Measurements from ENCODE around the gene TBC1D14.
A peak's percentile ranks its signal among the peaks of the same experiment; 100 is the strongest.

TBC1D14 gene

GRCh38 chr4:7063362-7063761 lies 153.7 kb downstream of the TBC1D14 start:
- Histone ChIP-seq H3K27ac (ENCODE audit: low read length) (no peak overlapping the region), H4K20me1 (ENCODE audit: insufficient read depth, low read length) (peaks cover 46% of the 10 kb centered on the region), H3K4me1 (ENCODE audit: low read length) (peaks cover 24% of the 10 kb centered on the region), H3K4me3 (ENCODE audit: low read length) (no peak overlapping the region), H3K27me3 (ENCODE audit: low read depth, low read length) (no peaks in the 10 kb centered on the region), H3K79me2 (ENCODE audit: low read length) (peaks cover 61% of the 10 kb centered on the region), H3K4me2 (ENCODE audit: low read length) (no peak overlapping the region), H2AFZ (ENCODE audit: low read depth, low read length) (no peak overlapping the region), H3K9me3 (ENCODE audit: insufficient read depth, low read length) (no peaks in the 10 kb centered on the region), H3K9ac (ENCODE audit: low read length) (no peak overlapping the region), H3K36me3 (replicated peaks; ENCODE audit: low read depth, low read length) (peaks cover 69% of the 10 kb centered on the region)
- TF ChIP-seq EZH2phosphoT487 (IDR thresholded peaks at IDR 0.05; ENCODE audit: low read depth) = no peak
- no peak for TF ChIP-seq CTCF (IDR thresholded peaks at IDR 0.05; ENCODE audit: low read depth, low read length)

- Histone ChIP-seq H2AFZ (ENCODE audit: low read depth, low read length) (no peak overlapping the region), H3K4me1 (ENCODE audit: low read length) (peaks cover 17% of the 10 kb centered on the region), H3K9me3 (ENCODE audit: insufficient read depth, low read length) (no peaks in the 10 kb centered on the region), H4K20me1 (ENCODE audit: insufficient read depth, low read length) (peaks cover 33% of the 10 kb centered on the region), H3K27me3 (ENCODE audit: low read depth, low read length) (no peaks in the 10 kb centered on the region), H3K4me3 (ENCODE audit: low read length) (0 out of 2 replicates have a peak overlapping the region, but pooled peaks have one; percentile 93), H3K9ac (ENCODE audit: low read length) (no peak overlapping the region), H3K36me3 (replicated peaks; ENCODE audit: low read depth, low read length) (peaks cover 46% of the 10 kb centered on the region), H3K27ac (ENCODE audit: low read length) (no peak overlapping the region), H3K79me2 (ENCODE audit: low read length) (peaks cover 50% of the 10 kb centered on the region), H3K4me2 (ENCODE audit: low read length) (peak overlapping the region; percentile 93)
- TF ChIP-seq CTCF (IDR thresholded peaks at IDR 0.05; ENCODE audit: low read depth, low read length) (no peak), EZH2phosphoT487 (IDR thresholded peaks at IDR 0.05; ENCODE audit: low read depth) (no peak)
Observed at GRCh38 chr4:7066006-7066405, 156.4 kb downstream of the TBC1D14 start.

- peaks cover 33% of the 10 kb centered on the region for H4K20me1 ChIP-seq (ENCODE audit: insufficient read depth, low read length)
- peaks cover 50% of the 10 kb centered on the region for H3K79me2 ChIP-seq (ENCODE audit: low read length)
Observed at GRCh38 chr4:7066493-7066892, 156.9 kb downstream of the TBC1D14 start.

GRCh38 chr4:7067126-7067451 lies 157.5 kb downstream of the TBC1D14 start:
- TF ChIP-seq CTCF (IDR thresholded peaks at IDR 0.05; ENCODE audit: low read depth, low read length) (no peak), EZH2phosphoT487 (IDR thresholded peaks at IDR 0.05; ENCODE audit: low read depth) (no peak)
- H4K20me1 ChIP-seq (ENCODE audit: insufficient read depth, low read length) = peaks cover 33% of the 10 kb centered on the region
- peaks cover 50% of the 10 kb centered on the region for H3K79me2 ChIP-seq (ENCODE audit: low read length)
- H3K27me3 ChIP-seq (ENCODE audit: low read depth, low read length) = peaks cover 8% of the 10 kb centered on the region; the same call in 1 of the 2 replicates
- peak overlapping the region; percentile 55 for H3K27ac ChIP-seq (ENCODE audit: low read length)
- peak overlapping the region; percentile 93 for H3K4me3 ChIP-seq (ENCODE audit: low read length)
- peak overlapping the region; percentile 89 for H3K9ac ChIP-seq (ENCODE audit: low read length)
- no peaks in the 10 kb centered on the region for H3K9me3 ChIP-seq (ENCODE audit: insufficient read depth, low read length)
- peak overlapping the region; percentile 93 for H3K4me2 ChIP-seq (ENCODE audit: low read length)
- peaks cover 35% of the 10 kb centered on the region for H3K36me3 ChIP-seq (replicated peaks; ENCODE audit: low read depth, low read length)
- H3K4me1 ChIP-seq (ENCODE audit: low read length) = peaks cover 17% of the 10 kb centered on the region
- H2AFZ ChIP-seq (ENCODE audit: low read depth, low read length) = no peak overlapping the region

More at GRCh38 chr4:7066493-7066892, 156.9 kb downstream of the TBC1D14 start:
- peak overlapping the region; percentile 93 for H3K4me2 ChIP-seq (ENCODE audit: low read length)
- TF ChIP-seq EZH2phosphoT487 (IDR thresholded peaks at IDR 0.05; ENCODE audit: low read depth) (no peak), CTCF (IDR thresholded peaks at IDR 0.05; ENCODE audit: low read depth, low read length) (no peak)
- peaks cover 41% of the 10 kb centered on the region for H3K36me3 ChIP-seq (replicated peaks; ENCODE audit: low read depth, low read length)
- peaks cover 2% of the 10 kb centered on the region; the same call in 1 of the 2 replicates for H3K27me3 ChIP-seq (ENCODE audit: low read depth, low read length)
- peaks cover 17% of the 10 kb centered on the region for H3K4me1 ChIP-seq (ENCODE audit: low read length)
- H3K27ac ChIP-seq (ENCODE audit: low read length) = no peak overlapping the region
- no peaks in the 10 kb centered on the region for H3K9me3 ChIP-seq (ENCODE audit: insufficient read depth, low read length)
- H3K9ac ChIP-seq (ENCODE audit: low read length) = peak overlapping the region; percentile 89
- no peak overlapping the region for H2AFZ ChIP-seq (ENCODE audit: low read depth, low read length)
- peak overlapping the region; percentile 93 for H3K4me3 ChIP-seq (ENCODE audit: low read length)
